Smooth muscle cell of the umbilical artery (primary cell): ENCODE measurements around the gene MAP3K10. TPM values are rescaled to one million over a fixed set of nuclear protein-coding genes. Genes with fewer than 3 reads are reported as not detected.

Source experiments
- total RNA-seq: library from RNA; depleted of rRNA; stranded (reverse); fragments of >200 nt; gene quantifications from 2 replicates; pipeline ENCODE4 v1.2.3, GENCODE V29; 2014

MAP3K10 gene
- 8.9 and 11.8 TPM in 2 replicates for total RNA-seq

GRCh38 chr19:40190891-40191835 is at the start of gene MAP3K10:
Gene MAP3K10 (plus strand): TSS chr19:40191426. CDS start chr19:40192032, 606 bp downstream.

GRCh38 chr19:40217934-40218890 is 27.0 kb downstream of the MAP3K10 start, which contains the start of gene TTC9B:
Gene TTC9B (minus strand): TSS chr19:40218384. CDS start chr19:40218381, 3 bp downstream.

Other genes starting within 250 kb of the MAP3K10 start
- 128 and 165 TPM in 2 replicates for gene PSMC4, start 220.3 kb upstream of the MAP3K10 start, total RNA-seq
- gene ZNF546, start 194.4 kb upstream of the MAP3K10 start, total RNA-seq: 5.0 and 5.6 TPM in 2 replicates
- 16.3 and 21.1 TPM in 2 replicates for gene ZNF780B, start 135.2 kb upstream of the MAP3K10 start, total RNA-seq
- 19.6 and 23.2 TPM in 2 replicates for gene ZNF780A, start 100.5 kb upstream of the MAP3K10 start, total RNA-seq
- not detected in 2 replicates for gene TTC9B, start 27.0 kb downstream of the MAP3K10 start, total RNA-seq
- 0.09 TPM in 1 of 2 replicates, not detected in the other for gene CCNP, start 35.3 kb downstream of the MAP3K10 start, total RNA-seq
- 76.0 and 91.1 TPM in 2 replicates for gene AKT2, start 93.9 kb downstream of the MAP3K10 start, total RNA-seq
- 3.6 and 10.6 TPM in 2 replicates for gene C19orf47, start 157.0 kb downstream of the MAP3K10 start, total RNA-seq
- 497 and 582 TPM in 2 replicates for gene PLD3, start 157.3 kb downstream of the MAP3K10 start, total RNA-seq
- under 0.01 and 0.14 TPM in 2 replicates for gene HIPK4, start 198.8 kb downstream of the MAP3K10 start, total RNA-seq
- 0.89 and 1.2 TPM in 2 replicates for gene PRX, start 222.0 kb downstream of the MAP3K10 start, total RNA-seq
- 16.1 and 17.2 TPM in 2 replicates for gene SERTAD1, start 234.6 kb downstream of the MAP3K10 start, total RNA-seq